ENCODE results near the gene PROP1. TPM values are rescaled to one million over a fixed set of nuclear protein-coding genes. Genes with fewer than 3 reads are reported as not detected.
"Not testable (repeated sequence)": the region's sequence is repeated elsewhere in the genome, so short reads cannot be mapped to it uniquely, and the experiment has no call there.

The PROP1 gene
- not detected in 2 replicates for total RNA-seq (2014; rRNA removed; shearing (Covaris generic))

DNA sequence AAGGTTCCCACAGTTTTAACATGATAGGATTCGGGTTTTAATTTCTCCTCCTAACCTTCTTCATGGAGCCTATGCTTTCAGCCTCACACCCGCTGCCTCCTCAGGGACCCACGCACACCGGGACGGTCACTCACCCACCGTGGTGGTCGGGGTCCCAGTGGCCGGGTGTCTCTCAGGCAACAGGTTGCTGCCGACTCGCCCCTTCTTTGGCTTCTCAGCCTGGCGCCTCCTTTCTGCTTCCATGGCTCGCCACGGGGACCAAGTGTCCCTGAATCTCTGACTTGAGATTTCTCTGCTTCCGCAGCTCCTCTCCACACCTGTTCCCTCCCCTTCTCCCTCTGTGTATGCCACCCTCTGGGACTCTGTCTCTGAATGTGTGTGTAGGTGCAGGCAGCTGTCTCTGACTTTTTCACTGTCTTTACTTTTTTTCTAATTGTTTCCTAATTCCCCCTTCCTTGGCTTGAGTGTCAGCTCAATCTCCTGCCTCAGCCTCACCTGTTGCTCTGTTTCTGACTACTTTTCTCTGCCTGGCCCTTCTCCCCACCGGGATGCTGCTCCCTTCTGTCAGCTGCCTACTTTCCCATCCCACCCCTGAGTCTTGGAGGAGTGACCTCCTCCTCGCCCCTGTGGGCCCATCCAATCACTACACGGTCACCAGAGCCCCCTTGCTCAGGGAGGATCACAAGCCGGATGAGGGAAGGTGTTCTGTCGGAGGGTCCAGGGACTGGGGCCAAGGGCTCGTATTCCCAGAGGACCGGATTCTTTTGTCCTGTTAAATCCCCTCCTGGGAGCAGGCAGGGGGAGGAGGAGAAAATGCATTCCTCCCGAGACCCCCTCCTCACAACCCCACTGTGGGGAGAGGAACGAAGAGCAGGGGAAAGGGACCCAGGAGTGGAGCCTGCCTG is at the start of gene PROP1:
Gene PROP1 (minus strand): TSS at position 552 of the 905 bp plus-strand sequence. CDS start 309 bp downstream, at position 243.
- DNase-seq (ENCODE audit: low read depth), result no peak

DNA sequence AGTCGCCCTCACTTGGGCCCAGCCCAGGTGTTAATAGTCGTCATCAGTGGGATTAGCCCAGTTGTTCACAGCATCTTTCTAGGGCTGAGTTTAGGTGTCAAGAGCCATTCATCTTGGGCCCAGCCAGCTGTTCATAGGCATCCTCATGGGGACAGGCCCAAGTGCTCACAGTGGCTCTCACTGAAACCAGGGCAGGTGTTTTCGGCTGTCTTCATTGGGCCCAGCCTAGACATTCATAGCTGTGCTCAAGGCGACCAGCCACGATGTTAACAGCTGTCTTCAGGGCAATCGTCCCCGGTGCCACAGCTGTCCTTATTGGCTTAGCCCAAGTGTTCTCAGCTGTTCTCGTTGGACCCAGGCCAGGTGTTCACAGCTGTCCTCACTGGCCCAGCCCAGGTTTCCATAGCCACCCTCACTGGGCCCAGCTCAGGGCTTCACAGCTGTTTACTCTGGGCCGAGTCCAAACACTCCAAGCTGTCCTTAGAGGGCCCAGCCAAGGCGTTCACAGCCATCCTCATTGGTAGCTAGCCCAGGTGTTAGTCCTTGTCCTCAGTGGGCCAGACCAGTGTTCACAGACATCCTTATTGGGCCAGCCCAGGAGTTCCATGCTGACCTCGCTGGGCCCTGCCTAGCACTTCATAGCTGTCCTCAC is 23.5 kb upstream of the PROP1 start:
- not testable (repeated sequence) for DNase-seq (ENCODE audit: low read depth)

DNA sequence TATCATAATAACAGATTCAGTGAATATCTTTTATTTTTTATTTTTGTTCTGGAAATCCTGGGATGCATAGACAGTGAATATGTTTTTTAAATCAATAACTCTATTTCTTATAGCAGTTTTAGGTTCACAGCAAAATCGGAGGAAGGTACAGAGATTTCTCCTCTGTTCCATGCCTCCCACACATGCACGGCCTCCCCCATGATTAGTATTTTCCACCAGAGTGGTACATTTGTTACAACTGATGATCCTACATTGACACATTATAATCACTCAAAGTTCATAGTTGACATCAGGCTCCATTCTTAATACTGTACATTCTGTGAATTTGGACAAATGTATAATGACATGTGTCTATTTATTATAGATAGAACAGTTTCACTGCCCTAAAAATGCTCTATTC is 16.7 kb upstream of the PROP1 start:
- not testable (repeated sequence) for DNase-seq (ENCODE audit: low read depth)

GRCh38 chr5:178011816-178012554 is 15.9 kb upstream of the PROP1 start:
- DNase-seq (ENCODE audit: low read depth), result not testable (repeated sequence)

GRCh38 chr5:178007272-178007671 is 11.2 kb upstream of the PROP1 start:
- DNase-seq (ENCODE audit: low read depth), result not testable (repeated sequence)

DNA sequence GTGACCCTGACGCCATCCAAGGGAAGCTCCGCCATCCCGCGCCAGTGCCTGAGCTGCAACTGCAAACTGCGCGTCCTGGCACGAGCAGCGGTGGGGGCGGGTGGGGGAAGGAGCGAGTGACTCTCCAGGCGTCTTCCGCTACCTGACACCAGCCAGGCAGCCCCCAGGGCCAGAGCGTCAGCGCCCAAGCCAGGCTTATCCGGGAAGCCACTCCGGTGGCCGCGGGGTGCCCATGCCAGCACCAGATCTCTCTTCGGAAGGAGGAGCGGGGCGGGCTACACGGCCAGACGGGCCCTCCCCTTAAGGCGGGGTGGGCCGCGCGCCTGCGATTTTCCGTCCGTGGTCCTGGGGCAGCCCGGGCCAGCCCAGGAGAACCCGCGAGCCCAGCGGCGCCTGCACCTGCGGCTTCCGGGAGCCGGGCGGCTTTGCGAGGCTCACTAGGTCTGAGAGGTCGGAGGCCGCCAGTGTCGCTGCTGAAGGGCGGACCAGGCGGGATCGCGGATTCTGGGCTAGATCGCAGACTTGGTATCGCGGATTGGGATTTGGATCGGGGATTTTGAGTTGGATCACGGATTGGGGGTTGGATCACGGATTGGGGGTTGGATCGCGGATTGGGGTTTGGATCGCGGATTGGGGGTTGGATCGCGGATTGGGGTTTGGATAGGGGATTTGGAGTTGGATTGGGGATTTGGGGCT is 10.6 kb upstream of the PROP1 start:
- not testable (repeated sequence) for DNase-seq (ENCODE audit: low read depth)

GRCh38 chr5:178006181-178006535 is 10.1 kb upstream of the PROP1 start:
- DNase-seq (ENCODE audit: low read depth), result not testable (repeated sequence)

DNA sequence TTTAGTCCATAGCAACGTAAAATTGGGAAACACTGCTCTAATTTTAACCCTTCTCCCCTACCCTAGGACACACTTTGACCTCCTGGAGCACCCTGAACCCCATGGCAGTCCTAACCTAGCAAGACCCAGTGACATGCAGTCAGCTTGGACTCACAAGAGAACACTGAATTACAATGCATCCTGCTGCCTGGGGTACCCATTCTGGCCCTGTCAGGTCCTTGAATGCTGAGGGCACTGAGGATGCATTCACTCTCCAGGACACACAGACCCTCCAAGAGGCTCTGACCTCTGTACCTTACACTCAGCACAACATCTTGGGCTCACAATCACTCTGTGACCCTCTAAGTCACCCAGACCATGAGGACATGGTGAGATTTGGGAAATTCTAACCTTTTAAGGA is 1.8 kb upstream of the PROP1 start:
- no peak for DNase-seq (ENCODE audit: low read depth)

GRCh38 chr5:177997319-177997670 is 1.3 kb upstream of the PROP1 start:
- DNase-seq (ENCODE audit: low read depth), result peak; percentile 13

- no peak for DNase-seq (ENCODE audit: low read depth)
These were observed 747 bp upstream of the PROP1 start for GRCh38 chr5:177996660-177997318.

- no peak for DNase-seq (ENCODE audit: low read depth)
These were observed 1.4 kb downstream of the PROP1 start for GRCh38 chr5:177994561-177995190.

DNA sequence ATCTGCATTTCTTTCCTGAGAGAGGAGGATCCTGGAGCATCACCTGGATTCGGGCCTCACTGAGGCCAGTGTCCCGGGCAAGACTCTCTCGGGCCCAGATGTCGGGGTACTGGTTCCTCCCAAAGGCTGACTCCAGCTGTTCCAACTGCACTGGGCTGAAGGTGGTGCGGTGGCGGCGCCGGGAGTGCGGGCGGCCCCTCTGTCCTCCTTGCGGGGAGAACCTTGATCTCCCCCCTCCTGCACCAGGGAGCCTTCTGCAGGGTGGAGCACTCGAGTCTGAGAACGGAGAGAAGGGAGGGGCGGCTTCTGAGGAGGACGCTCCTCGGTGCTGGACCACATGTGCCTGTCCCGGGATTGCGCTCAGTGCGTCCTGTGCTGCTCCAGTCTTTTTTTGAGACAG is 2.0 kb downstream of the PROP1 start:
- no peak for DNase-seq (ENCODE audit: low read depth)

DNA sequence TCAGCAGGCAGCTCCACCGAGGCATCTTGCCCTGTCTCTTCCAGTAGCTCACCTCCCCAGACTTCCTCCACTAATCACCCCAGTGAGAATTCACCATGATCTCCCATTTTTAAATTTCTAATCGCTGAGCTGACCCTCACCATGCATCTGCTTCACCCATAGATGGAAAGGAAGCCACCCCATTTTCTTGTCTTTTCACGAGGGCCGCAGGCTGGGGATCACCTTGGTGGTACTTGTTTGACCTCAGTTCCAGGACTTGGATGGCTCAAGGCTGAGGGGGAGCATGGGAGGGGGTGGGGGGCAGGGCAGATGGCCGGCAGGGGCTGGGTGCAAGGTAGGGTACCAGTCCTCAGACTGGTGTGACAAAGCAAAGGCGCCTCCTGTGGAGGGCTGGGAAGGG is 3.6 kb downstream of the PROP1 start:
- DNase-seq (ENCODE audit: low read depth), result no peak

GRCh38 chr5:177988989-177989625 is 6.9 kb downstream of the PROP1 start:
- DNase-seq (ENCODE audit: low read depth), result no peak

GRCh38 chr5:177987326-177987725 is 8.7 kb downstream of the PROP1 start:
- DNase-seq (ENCODE audit: low read depth), result no peak

- no peak for DNase-seq (ENCODE audit: low read depth)
These were observed 10.5 kb downstream of the PROP1 start for GRCh38 chr5:177985430-177986040.

GRCh38 chr5:177984584-177985206 is 11.3 kb downstream of the PROP1 start:
- no peak for DNase-seq (ENCODE audit: low read depth)

GRCh38 chr5:177983763-177984583 is 12.1 kb downstream of the PROP1 start:
- DNase-seq (ENCODE audit: low read depth), result no peak
